Endothelial cell (in vitro differentiated cells): ENCODE measurements around the gene LSM14A. TPM values are rescaled to one million over a fixed set of nuclear protein-coding genes. Genes with fewer than 3 reads are reported as not detected.
"Not testable (repeated sequence)": the region's sequence is repeated elsewhere in the genome, so short reads cannot be mapped to it uniquely, and the experiment has no call there.

ENCODE experiments used
- DNase-seq: peaks from one replicate; pipeline ENCODE4 v3.0.0; 2021; ENCODE audit warnings: low spot score
- H3K27ac Mint-ChIP-seq: one replicate; pipeline ENCODE4 v1.8.0; 2021; ENCODE audit warnings: mixed read lengths, inconsistent platforms; ENCODE audit not compliant: unreplicated experiment
- H3K27me3 Mint-ChIP-seq: one replicate; pipeline ENCODE4 v1.8.0; 2021; ENCODE audit warnings: mild to moderate bottlenecking, moderate library complexity, mixed read lengths, inconsistent platforms; ENCODE audit not compliant: unreplicated experiment
- H3K36me3 Mint-ChIP-seq: one replicate; pipeline ENCODE4 v1.8.0; 2021; ENCODE audit warnings: mild to moderate bottlenecking, low read depth, mixed read lengths, inconsistent platforms; ENCODE audit not compliant: unreplicated experiment
- H3K4me1 Mint-ChIP-seq: one replicate; pipeline ENCODE4 v1.8.0; 2021; ENCODE audit warnings: mild to moderate bottlenecking, mixed read lengths, inconsistent platforms; ENCODE audit not compliant: unreplicated experiment
- H3K4me3 Mint-ChIP-seq: one replicate; pipeline ENCODE4 v1.8.0; 2021; ENCODE audit warnings: mild to moderate bottlenecking, mixed read lengths, inconsistent platforms; ENCODE audit not compliant: unreplicated experiment
- H3K9me3 Mint-ChIP-seq: one replicate; pipeline ENCODE4 v1.8.0; 2021; ENCODE audit warnings: mixed read lengths, inconsistent platforms; ENCODE audit not compliant: unreplicated experiment
- CTCF ChIP-seq: fragments of 200-600 bp; sonication (generic); IDR thresholded peaks from one replicate; pipeline ENCODE4 v1.5.0; 2021; ENCODE audit warnings: antibody characterized with exemption; ENCODE audit not compliant: unreplicated experiment
- total RNA-seq: library from RNA; stranded (reverse); fragmentation: NEBNext Ultra II Directional; extraction: Animal tissue kit (Norgen Biotek cat#: 25700); gene quantifications from one replicate; pipeline ENCODE4 v1.2.1, GENCODE V29; 2021; ENCODE audit not compliant: unreplicated experiment

LSM14A gene
- total RNA-seq, 1 donor from 2014 or later, result 137 TPM

- no peak overlapping the region for H3K27ac Mint-ChIP-seq
- DNase-seq, result peak; percentile 72
- TF ChIP-seq CTCF, result peak; percentile 15
These were observed 69.4 kb downstream of the LSM14A start for GRCh38 chr19:34241513-34242337.

GRCh38 chr19:34243138-34243875 is 71.0 kb downstream of the LSM14A start:
- not testable (repeated sequence) for H3K36me3 Mint-ChIP-seq, H3K4me1 Mint-ChIP-seq, H3K27ac Mint-ChIP-seq, H3K27me3 Mint-ChIP-seq, H3K4me3 Mint-ChIP-seq, DNase-seq, H3K9me3 Mint-ChIP-seq

More at GRCh38 chr19:34241513-34242337, 69.4 kb downstream of the LSM14A start:
- H3K27me3 Mint-ChIP-seq, result peaks cover 4% of the 10 kb centered on the region
- H3K4me1 Mint-ChIP-seq, result peaks cover 3% of the 10 kb centered on the region
- peaks cover 7% of the 10 kb centered on the region for H3K36me3 Mint-ChIP-seq
- H3K4me3 Mint-ChIP-seq, result no peak overlapping the region
- no peaks in the 10 kb centered on the region for H3K9me3 Mint-ChIP-seq

- no peaks in the 10 kb centered on the region for H3K36me3 Mint-ChIP-seq
- H3K4me1 Mint-ChIP-seq, result no peaks in the 10 kb centered on the region
- no peak for DNase-seq
- H3K4me3 Mint-ChIP-seq, result no peak overlapping the region
- no peak for TF ChIP-seq CTCF
- no peak overlapping the region for H3K27ac Mint-ChIP-seq
- H3K27me3 Mint-ChIP-seq, result peaks cover 1% of the 10 kb centered on the region
- no peaks in the 10 kb centered on the region for H3K9me3 Mint-ChIP-seq
These were observed 71.7 kb downstream of the LSM14A start for GRCh38 chr19:34243876-34244578.

- TF ChIP-seq CTCF, result no peak
- peaks cover 1% of the 10 kb centered on the region for H3K27me3 Mint-ChIP-seq
- H3K4me3 Mint-ChIP-seq, result no peak overlapping the region
- no peak overlapping the region for H3K27ac Mint-ChIP-seq
- H3K36me3 Mint-ChIP-seq, result no peaks in the 10 kb centered on the region
- no peaks in the 10 kb centered on the region for H3K4me1 Mint-ChIP-seq
- DNase-seq, result no peak
- no peaks in the 10 kb centered on the region for H3K9me3 Mint-ChIP-seq
These were observed 72.5 kb downstream of the LSM14A start for GRCh38 chr19:34244611-34245299.

GRCh38 chr19:34246340-34246739 is 74.0 kb downstream of the LSM14A start:
- no peaks in the 10 kb centered on the region for H3K9me3 Mint-ChIP-seq
- peaks cover 3% of the 10 kb centered on the region for H3K36me3 Mint-ChIP-seq
- DNase-seq, result no peak
- H3K27ac Mint-ChIP-seq, result no peak overlapping the region
- peaks cover 1% of the 10 kb centered on the region for H3K27me3 Mint-ChIP-seq
- H3K4me1 Mint-ChIP-seq, result no peaks in the 10 kb centered on the region
- TF ChIP-seq CTCF, result no peak
- H3K4me3 Mint-ChIP-seq, result no peak overlapping the region
